Stimulated activated CD8-positive, alpha-beta memory T cell treated with anti-CD3 and anti-CD28 coated beads, Interleukin-7, amount 100 ng/mL, for 48 hours (primary cell): ENCODE measurements around the gene ADGRF3.
"Not testable (repeated sequence)": the region's sequence is repeated elsewhere in the genome, so short reads cannot be mapped to it uniquely, and the experiment has no call there.

Experiments used
- DNase-seq, 2 donors: peaks; one replicate each; pipeline ENCODE4 v3.0.0-alpha.2; 2020; ENCODE audit warnings: low read depth in 1 of 2; ENCODE audit errors: extremely low read depth in 1 of 2

ADGRF3 gene

GRCh38 chr2:26283606-26284005 is 63.0 kb downstream of the ADGRF3 start:
- DNase-seq = no peak

- no peak for DNase-seq
These were observed 65.4 kb downstream of the ADGRF3 start for GRCh38 chr2:26281226-26281625.

DNA sequence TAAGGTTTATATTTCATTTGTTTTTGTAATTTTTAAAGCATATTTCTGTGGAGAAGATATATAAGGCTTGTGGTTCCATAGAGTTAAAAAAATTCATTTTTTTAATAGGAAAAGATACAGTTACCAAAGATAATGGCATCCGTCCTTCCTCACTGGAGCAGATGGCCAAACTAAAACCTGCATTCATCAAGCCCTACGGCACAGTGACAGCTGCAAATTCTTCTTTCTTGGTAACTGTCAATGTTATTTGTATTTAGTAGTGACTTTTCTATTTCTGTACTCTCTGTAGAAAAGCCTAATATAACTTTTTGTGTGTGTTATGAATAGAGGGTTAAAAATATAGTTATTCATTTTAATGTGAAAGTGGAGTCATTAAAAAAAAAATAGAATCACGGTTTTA is 66.7 kb downstream of the ADGRF3 start:
- DNase-seq = no peak

- no peak for DNase-seq
These were observed 69.9 kb downstream of the ADGRF3 start for GRCh38 chr2:26276484-26277227.

DNA sequence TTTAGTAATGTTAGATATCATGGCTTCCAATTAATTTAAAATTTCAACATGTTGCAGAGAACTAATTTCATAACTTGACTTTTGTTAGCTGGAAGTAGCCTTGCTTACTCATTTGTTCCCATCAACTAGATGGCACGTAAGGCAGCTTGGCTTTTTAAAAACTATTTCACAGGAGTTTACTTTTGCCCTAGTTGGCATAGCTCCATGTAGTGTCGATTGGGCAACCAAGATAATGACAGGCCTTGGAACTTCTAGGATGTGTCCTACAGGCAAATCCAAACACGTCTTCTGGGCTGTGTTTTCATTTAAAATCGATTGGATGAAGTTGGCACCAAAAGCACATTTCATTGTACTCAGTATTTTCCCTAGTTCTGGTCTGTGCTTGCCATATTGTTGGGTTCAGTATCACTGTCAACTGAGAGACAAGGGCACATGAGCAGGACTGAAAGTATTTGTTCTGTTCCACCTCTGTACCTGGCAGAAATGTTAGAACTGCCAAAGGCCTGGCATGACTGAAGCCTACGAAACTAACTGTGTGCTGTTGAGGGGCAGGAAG is 72.5 kb downstream of the ADGRF3 start:
- DNase-seq = no peak

DNA sequence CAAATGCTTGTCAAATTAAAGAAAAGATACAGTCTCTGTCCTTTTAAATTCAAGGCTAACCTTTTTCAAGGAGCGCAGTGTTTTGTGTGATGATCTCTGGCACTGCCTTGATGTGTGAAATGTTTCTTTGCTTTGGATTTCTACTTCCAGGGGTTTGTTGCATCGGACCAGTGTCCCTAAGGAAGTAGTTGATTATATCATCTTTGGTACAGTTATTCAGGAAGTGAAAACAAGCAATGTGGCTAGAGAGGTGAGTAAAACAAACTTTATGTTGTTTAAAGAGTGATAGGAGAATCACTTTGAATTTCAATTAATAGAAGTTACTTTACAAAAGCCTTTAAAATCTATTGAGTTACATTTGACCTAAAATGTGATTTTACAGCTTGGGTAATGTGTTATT is 73.1 kb downstream of the ADGRF3 start:
- no peak for DNase-seq

DNA sequence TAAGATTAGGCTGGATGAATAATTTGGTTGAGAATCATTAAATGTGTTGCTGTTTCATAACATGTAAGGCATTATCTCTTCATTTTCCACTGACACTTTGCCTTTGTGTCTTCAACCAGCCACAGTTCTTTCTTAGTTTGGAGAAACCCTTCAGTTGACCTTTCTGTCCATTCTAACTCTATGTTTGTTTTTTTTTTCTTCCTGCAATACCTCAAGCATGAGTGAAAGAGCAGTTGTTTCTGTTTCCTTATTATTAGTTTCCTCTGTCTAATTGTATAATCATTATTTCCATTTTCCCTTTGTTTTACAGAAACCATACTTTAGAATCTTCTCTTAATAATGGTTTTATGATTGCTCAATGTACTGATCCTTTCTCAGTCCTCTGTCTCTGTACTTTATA is 76.2 kb downstream of the ADGRF3 start:
- DNase-seq = no peak

DNA sequence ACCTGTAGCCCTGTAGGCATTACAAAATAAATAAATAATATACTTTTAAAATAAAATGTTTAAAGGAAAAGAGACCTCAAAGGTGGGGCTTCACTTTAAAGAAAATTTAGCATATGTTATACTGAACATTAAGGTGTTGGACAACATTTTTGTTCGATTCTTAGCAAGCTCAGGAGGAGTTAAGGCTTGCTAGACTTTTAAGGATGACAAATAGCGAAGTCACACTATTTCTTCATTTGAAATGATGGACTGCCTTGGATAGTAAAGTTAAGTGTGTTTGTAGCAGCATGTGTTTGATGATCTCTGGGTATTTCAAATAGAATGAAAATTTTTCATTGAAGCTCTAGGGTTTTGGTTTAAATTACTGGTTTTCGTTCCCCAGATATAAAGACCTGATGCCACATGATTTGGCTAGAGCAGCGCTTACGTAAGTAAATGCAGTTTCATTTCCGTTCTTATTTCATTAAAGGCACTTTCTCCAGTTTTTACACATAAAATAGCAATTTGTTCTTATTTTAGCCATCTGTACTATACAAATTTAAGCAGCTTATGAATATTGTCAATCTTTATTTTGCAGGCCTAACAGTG is 76.9 kb downstream of the ADGRF3 start:
- no peak for DNase-seq

DNA sequence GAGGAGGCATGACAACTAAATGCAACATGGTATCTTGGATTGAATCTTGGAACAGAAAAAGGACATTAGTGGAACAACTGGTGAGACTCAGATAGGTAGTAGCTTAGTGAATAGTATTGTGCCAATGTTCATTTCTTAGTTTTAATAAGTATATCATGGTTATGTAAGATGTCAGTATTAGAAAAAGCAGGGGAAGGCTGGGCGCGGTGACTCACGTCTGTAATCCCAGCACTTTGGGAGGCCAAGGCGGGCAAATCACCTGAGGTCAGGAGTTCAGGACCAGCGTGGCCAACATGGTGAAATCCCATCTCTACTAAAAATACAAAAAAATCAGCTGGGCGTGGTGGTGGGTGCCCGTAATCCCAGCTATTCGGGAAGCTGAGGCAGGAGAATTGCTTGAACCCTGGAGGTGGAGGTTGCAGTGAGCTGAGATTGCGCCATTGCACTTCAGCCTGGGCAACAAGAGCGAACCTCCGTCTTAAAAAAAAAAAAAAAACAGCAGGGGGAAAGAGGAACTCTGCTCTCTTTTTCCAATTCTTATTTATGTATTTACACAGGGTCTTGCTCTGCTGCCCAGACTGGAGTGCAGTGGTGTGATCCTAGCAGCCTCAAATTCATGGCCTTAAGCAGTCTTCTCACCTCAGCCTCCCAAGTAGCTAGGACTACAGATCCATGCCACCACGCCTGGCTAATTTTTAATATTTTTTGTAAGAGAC is 77.8 kb downstream of the ADGRF3 start:
- DNase-seq = not testable (repeated sequence)

GRCh38 chr2:26268213-26268612 is 78.4 kb downstream of the ADGRF3 start:
- no peak for DNase-seq

- DNase-seq = not testable (repeated sequence)
These were observed 87.8 kb downstream of the ADGRF3 start for GRCh38 chr2:26258836-26259235.
